VCaP (cell line): ENCODE results near the gene STAG2.
"Not testable (repeated sequence)": the region's sequence is repeated elsewhere in the genome, so short reads cannot be mapped to it uniquely, and the experiment has no call there.

ENCODE experiments used
- H3K27ac ChIP-seq: fragments of 450-650 bp; 2 replicates; pipeline ENCODE4 v1.5.1; 2017
- TF ChIP-seq, protein P1 (sequence below): fragments of 450-650 bp; conservative IDR thresholded peaks from 2 replicates; pipeline ENCODE4 v1.5.1; 2017; ENCODE audit warnings: mild to moderate bottlenecking, moderate library complexity

Gene STAG2

DNA sequence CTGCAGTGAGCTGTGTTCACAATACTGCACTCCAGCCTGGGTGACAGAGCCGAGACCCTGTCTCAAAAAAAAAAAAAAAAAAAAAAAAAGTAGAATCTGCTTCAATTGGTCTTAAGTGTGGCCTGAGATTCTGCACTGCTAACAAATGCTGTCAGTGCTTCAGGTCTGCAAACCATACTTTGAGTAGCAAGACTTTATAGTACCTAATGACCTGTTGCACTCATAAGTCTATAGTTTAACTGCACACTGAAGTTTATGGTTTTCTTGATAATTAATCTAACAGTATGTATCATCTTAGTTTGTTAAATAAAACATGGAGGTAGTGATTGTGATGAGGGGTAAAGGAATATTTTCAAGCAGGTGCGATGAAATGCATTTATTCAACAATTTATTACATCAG, 135.6 kb downstream of the STAG2 start:
- TF ChIP-seq, protein P1, sequence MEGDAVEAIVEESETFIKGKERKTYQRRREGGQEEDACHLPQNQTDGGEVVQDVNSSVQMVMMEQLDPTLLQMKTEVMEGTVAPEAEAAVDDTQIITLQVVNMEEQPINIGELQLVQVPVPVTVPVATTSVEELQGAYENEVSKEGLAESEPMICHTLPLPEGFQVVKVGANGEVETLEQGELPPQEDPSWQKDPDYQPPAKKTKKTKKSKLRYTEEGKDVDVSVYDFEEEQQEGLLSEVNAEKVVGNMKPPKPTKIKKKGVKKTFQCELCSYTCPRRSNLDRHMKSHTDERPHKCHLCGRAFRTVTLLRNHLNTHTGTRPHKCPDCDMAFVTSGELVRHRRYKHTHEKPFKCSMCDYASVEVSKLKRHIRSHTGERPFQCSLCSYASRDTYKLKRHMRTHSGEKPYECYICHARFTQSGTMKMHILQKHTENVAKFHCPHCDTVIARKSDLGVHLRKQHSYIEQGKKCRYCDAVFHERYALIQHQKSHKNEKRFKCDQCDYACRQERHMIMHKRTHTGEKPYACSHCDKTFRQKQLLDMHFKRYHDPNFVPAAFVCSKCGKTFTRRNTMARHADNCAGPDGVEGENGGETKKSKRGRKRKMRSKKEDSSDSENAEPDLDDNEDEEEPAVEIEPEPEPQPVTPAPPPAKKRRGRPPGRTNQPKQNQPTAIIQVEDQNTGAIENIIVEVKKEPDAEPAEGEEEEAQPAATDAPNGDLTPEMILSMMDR, result no peak
- no peak overlapping the region for H3K27ac ChIP-seq

DNA sequence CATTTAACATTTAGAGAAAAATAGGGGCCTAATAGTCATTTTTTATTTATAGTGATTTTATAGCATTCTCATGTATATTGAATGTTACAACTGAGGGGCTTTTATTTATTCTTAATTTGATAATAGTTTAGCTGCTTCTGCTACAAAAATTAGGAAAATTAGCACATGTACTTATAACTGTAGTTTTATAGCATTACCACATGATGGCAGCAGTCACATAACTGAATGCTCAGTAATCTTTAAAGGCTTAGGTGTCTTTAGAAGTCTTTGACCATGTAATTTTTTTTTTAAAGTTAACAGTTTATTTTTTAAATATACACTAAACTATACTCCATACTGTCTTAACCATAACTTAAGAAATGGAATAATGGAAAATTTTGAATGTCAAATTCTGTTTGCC, 136.6 kb downstream of the STAG2 start:
- TF ChIP-seq, protein P1, result peak; percentile 59
- no peak overlapping the region for H3K27ac ChIP-seq

DNA sequence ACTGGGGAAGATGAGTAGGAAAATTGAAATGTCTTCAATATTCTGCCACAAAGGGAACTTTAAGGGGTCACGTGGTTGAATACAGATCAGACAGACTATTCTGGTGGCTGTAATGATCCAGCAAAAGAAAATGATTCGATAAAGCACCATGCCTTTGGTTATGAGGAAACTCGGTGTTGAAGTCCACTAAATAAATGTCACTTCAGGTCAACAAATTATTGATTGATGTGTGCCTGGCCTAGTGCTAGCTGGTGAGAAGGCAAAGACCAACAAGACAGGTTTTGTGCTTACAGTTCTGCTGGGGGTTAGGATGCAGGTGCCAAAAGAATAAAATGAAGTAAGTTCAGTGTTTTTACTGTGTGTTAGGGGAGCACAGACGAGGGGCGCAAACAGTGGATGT, 142.5 kb downstream of the STAG2 start:
- H3K27ac ChIP-seq, result no peak overlapping the region
- TF ChIP-seq, protein P1, result no peak

DNA sequence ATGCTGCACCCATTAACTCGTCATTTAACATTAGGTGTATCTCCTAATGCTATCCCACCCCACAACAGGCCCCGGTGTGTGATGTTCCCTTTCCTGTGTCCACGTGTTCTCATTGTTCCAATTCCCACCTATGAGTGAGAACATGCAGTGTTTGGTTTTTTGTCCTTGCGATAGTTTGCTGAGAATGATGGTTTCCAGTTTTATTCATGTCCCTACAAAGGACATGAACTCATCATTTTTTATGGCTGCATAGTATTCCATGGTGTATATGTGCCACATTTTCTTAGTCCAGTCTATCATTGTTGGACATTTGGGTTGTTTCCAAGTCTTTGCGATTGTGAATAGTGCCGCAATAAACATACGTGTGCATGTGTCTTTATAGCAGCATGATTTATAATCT, 143.0 kb downstream of the STAG2 start:
- H3K27ac ChIP-seq, result not testable (repeated sequence)

DNA sequence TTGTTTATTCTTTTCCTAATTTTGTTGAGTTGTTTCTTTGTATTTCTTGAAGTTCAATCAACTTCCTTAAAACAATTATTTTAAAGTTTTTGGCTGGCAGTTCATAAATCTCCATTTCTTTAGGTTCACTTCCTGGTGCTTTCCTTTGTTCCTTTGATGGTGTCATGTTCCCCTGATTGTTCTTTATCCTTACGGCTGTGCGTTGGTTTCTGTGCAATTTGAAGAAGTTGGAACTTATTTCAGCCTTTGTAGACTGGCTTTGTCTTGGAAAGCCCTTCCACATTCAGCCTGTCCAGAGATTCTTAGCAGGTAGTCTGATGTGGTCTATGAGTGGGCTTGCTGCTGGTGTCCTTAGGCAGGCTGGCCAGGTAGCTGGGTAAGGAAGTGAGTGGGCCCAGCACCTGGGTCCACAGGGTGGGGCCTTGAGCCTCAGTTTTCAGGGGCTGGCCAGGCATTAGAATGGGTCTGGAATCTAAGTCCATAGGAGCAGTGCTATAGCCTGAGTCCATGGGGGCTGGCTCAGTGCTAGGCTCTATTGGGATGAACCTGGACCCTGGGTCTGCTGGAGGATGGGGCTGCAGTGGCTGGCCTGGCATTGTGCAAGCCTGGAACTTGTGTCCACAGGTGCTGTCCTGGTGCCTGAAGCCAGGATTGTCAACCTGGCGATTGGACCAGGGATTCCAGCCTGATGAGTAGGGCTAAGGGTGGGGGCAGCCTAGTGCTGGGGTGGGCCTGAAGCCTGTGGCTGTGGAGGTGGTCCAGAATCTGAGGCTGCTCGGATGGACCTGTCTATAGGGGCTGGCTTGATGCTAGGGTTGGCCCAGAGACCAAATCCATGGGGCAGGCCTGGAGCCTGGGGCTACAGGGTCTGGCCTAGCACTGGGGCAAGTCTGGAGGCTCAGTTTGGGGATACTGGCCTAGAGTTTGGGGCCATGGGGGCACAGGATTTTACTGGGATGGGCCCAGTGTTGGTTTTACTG, 152.4 kb downstream of the STAG2 start:
- TF ChIP-seq, protein P1, result no peak
- H3K27ac ChIP-seq, result no peak overlapping the region

DNA sequence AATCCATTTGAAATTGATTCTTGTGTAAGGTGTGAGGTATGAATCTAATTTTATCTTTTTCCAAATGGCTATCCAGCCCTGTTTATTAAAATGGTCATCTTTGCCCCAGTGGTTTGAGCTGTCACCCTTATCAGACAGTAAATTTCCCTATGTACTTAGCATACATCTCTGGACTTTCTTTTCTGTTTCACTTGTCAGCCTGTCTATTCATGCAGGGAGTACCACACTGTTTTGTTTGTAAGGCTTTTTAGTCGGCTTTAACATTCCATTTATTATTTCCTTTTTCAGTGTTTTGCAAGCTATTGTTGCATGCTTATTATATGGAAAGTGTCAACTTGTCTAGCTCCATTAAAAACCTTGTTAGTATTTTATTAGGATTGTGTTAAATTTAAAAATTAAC, 155.8 kb downstream of the STAG2 start:
- H3K27ac ChIP-seq, result no peak overlapping the region
- TF ChIP-seq, protein P1, result no peak

DNA sequence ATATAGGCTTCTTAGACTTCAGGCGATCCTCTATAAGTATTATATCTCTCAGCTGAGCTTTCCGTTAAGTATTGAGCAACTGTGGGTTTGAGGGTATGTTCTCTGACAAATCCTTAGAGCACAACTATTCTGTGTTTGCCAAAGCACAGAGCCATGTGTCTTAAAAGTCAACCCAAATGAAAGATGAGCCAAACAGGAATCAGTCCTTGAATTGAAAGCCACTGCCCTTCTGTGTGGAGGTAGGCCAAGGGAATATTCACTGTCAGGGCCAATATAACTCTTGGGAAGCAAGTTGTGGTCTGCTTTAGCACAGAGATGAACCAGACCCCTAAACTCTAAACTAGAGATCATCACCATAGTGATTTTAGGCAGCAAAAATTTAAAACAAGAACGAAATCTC, 164.0 kb downstream of the STAG2 start:
- TF ChIP-seq, protein P1, result no peak

DNA sequence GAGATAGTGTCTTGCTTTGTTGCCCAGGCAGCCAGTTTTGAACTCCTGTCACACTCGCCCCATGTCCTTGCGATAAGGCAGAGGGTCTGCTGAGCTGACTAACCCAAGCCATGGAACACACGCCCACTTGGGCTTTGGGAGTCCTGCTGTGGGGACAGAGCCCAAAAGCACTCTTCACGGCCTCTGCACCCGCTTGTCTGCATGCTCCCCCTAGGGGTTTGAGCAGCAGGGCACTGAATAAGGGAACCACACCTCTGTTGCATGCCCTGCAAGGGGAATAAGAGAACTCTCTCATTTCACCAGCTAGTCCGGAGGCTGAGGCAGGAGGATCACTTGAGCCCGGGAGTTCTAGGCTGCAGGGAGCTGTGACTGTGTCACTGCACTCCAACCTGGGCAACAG, 166.0 kb downstream of the STAG2 start:
- H3K27ac ChIP-seq, result no peak overlapping the region
- TF ChIP-seq, protein P1, result no peak

More for the DNA sequence above, 164.0 kb downstream of the STAG2 start:
- no peak overlapping the region for H3K27ac ChIP-seq

DNA sequence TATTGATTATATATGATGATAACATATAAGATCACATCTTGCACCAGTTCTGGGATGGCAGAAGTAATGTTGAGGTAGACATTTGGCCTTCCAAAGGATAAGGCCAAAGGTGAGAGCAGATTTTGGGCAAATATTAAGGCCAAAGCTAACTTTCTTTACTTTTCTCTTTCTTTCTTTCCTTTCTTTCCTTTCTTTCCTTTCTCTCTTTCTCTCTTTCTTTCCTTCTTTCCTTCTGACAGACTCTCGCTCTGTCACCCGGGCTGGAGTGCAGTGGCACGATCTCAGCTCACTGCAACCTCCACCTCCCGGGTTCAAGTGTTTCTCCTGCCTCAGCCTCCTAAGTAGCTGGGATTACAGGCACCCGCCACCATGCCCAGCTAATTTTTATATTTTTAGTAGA, 170.9 kb downstream of the STAG2 start:
- H3K27ac ChIP-seq, result not testable (repeated sequence)
